ENCODE results near the gene DSPP. TPM values are rescaled to one million over a fixed set of nuclear protein-coding genes. Genes with fewer than 3 reads are reported as not detected.

Gene DSPP
- polyA plus RNA-seq, 3 donors: not detected

- Histone ChIP-seq H3K4me1 (ENCODE audit: control insufficient read depth in 1 of 2, insufficient read depth in 2 of 2, low read length in 2 of 2) (no peaks in the 10 kb centered on the region), H3K79me2 (ENCODE audit: insufficient read depth, low read length) (no peaks in the 10 kb centered on the region), H3K9me3 (replicated peaks in 1 of 2; ENCODE audit: control insufficient read depth in 1 of 2, insufficient read depth in 1 of 2, low read length in 2 of 2) (no peaks in the 10 kb centered on the region), H2AFZ (ENCODE audit: insufficient read depth, low read depth, low read length, poor library complexity, severe bottlenecking) (no peak overlapping the region), H3K9ac (ENCODE audit: insufficient read depth, low read length, poor library complexity, severe bottlenecking) (no peak overlapping the region), H3K4me2 (replicated peaks; ENCODE audit: extremely low read depth, low read length, poor library complexity, severe bottlenecking) (no peak overlapping the region), H4K20me1 (ENCODE audit: insufficient read depth, low read length) (no peaks in the 10 kb centered on the region), H3K27ac (ENCODE audit: low read depth in 1 of 2, low read length in 2 of 2) (no peak overlapping the region), H3K36me3 (replicated peaks in 1 of 2; ENCODE audit: control insufficient read depth in 1 of 2, insufficient read depth in 2 of 2, low read length in 2 of 2) (no peaks in the 10 kb centered on the region), H3K4me3 (replicated peaks in 1 of 3; ENCODE audit: low read depth in 2 of 3, low read length in 3 of 3) (no peak overlapping the region), H3K27me3 (ENCODE audit: control insufficient read depth in 2 of 2, insufficient read depth in 2 of 2, low read length in 2 of 2) (no peaks in the 10 kb centered on the region)
- WGBS (ENCODE audit: insufficient coverage): 94% methylated on average over 2 of the region's 2 CpGs
- H3K27ac Mint-ChIP-seq: no peak overlapping the region
- peaks cover 0 to 1% (median 0%) of the 10 kb centered on the region in 3 donors for H3K27me3 Mint-ChIP-seq (ENCODE audit: low read depth in 3 of 3)
- H3K9me3 Mint-ChIP-seq: peaks cover 0 to 1% (median 0%) of the 10 kb centered on the region in 7 donors
- intact Hi-C loops (cut with micrococcal nuclease): no loop called here
- TF ChIP-seq, protein P1, sequence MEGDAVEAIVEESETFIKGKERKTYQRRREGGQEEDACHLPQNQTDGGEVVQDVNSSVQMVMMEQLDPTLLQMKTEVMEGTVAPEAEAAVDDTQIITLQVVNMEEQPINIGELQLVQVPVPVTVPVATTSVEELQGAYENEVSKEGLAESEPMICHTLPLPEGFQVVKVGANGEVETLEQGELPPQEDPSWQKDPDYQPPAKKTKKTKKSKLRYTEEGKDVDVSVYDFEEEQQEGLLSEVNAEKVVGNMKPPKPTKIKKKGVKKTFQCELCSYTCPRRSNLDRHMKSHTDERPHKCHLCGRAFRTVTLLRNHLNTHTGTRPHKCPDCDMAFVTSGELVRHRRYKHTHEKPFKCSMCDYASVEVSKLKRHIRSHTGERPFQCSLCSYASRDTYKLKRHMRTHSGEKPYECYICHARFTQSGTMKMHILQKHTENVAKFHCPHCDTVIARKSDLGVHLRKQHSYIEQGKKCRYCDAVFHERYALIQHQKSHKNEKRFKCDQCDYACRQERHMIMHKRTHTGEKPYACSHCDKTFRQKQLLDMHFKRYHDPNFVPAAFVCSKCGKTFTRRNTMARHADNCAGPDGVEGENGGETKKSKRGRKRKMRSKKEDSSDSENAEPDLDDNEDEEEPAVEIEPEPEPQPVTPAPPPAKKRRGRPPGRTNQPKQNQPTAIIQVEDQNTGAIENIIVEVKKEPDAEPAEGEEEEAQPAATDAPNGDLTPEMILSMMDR (IDR thresholded peaks at IDR 0.05): no peak
- H3K4me3 Mint-ChIP-seq: no peak overlapping the region
- H3K36me3 Mint-ChIP-seq: no peaks in the 10 kb centered on the region
- no peak for DNase-seq
- peaks cover 6% of the 10 kb centered on the region for H3K4me1 Mint-ChIP-seq
Measured at GRCh38 chr4:87560802-87561201, 47.5 kb upstream of the DSPP start.

- Histone ChIP-seq H2AFZ (ENCODE audit: insufficient read depth, low read depth, low read length, poor library complexity, severe bottlenecking) (no peak overlapping the region), H3K27me3 (ENCODE audit: control insufficient read depth in 2 of 2, insufficient read depth in 2 of 2, low read length in 2 of 2) (no peaks in the 10 kb centered on the region), H3K9me3 (replicated peaks in 1 of 2; ENCODE audit: control insufficient read depth in 1 of 2, insufficient read depth in 1 of 2, low read length in 2 of 2) (no peaks in the 10 kb centered on the region), H4K20me1 (ENCODE audit: insufficient read depth, low read length) (no peaks in the 10 kb centered on the region), H3K36me3 (replicated peaks in 1 of 2; ENCODE audit: control insufficient read depth in 1 of 2, insufficient read depth in 2 of 2, low read length in 2 of 2) (no peaks in the 10 kb centered on the region), H3K4me1 (ENCODE audit: control insufficient read depth in 1 of 2, insufficient read depth in 2 of 2, low read length in 2 of 2) (no peaks in the 10 kb centered on the region), H3K4me2 (replicated peaks; ENCODE audit: extremely low read depth, low read length, poor library complexity, severe bottlenecking) (no peak overlapping the region), H3K79me2 (ENCODE audit: insufficient read depth, low read length) (no peaks in the 10 kb centered on the region), H3K4me3 (replicated peaks in 1 of 3; ENCODE audit: low read depth in 2 of 3, low read length in 3 of 3) (no peak overlapping the region), H3K27ac (ENCODE audit: low read depth in 1 of 2, low read length in 2 of 2) (no peak overlapping the region), H3K9ac (ENCODE audit: insufficient read depth, low read length, poor library complexity, severe bottlenecking) (no peak overlapping the region)
- TF ChIP-seq, protein P1 (IDR thresholded peaks at IDR 0.05): no peak
- Mint-ChIP-seq H3K4me1 (no peaks in the 10 kb centered on the region), H3K9me3 (peaks cover 0 to 4% (median 0%) of the 10 kb centered on the region in 7 donors), H3K27me3 (ENCODE audit: low read depth in 3 of 3) (peaks cover 0 to 2% (median 0%) of the 10 kb centered on the region in 3 donors), H3K4me3 (no peak overlapping the region), H3K27ac (no peak overlapping the region), H3K36me3 (no peaks in the 10 kb centered on the region)
- no peak for DNase-seq
- intact Hi-C loops (cut with micrococcal nuclease): no loop called here
- 100% methylated on average over 2 of the region's 4 CpGs for WGBS (ENCODE audit: insufficient coverage)
Measured at GRCh38 chr4:87565746-87566145, 42.6 kb upstream of the DSPP start.
